ENCODE results near the gene STXBP1. TPM values are rescaled to one million over a fixed set of nuclear protein-coding genes. Genes with fewer than 3 reads are reported as not detected.

STXBP1 gene
- total and polyA plus RNA-seq, 2 experiments from 2014 or later, result 48.6 to 50.4 TPM

GRCh38 chr9:127568618-127568970 is 43.5 kb upstream of the STXBP1 start (continued):
- TF ChIP-seq ZNF462 (CRISPR knock-in tag; IDR thresholded peaks at IDR 0.05) (no peak), EZH2 (IDR thresholded peaks at IDR 0.05; ENCODE audit: low read depth, unreplicated experiment) (no peak), CTCF (conservative IDR thresholded peaks at IDR 0.05; ENCODE audit: low read depth in 2 of 2) (no peak), CREB1 (CRISPR knock-in tag; IDR thresholded peaks at IDR 0.05; ENCODE audit: low read depth) (no peak), EZH2phosphoT487 (IDR thresholded peaks at IDR 0.05; ENCODE audit: unreplicated experiment) (no peak), ZNF114 (CRISPR knock-in tag; IDR thresholded peaks at IDR 0.05) (no peak), POLR2AphosphoS5 (IDR thresholded peaks at IDR 0.05; ENCODE audit: low read depth) (no peak), ZNF331 (CRISPR knock-in tag; IDR thresholded peaks at IDR 0.05; ENCODE audit: low read depth) (no peak), ETS1 (IDR thresholded peaks at IDR 0.05) (no peak), STAT1 (IDR thresholded peaks at IDR 0.05; ENCODE audit: unreplicated experiment) (no peak), NANOG (IDR thresholded peaks at IDR 0.05; ENCODE audit: borderline replicate concordance) (no peak)

Data from GM23338 (cell line).